Gastroesophageal sphincter (tissue), 4 donors: ENCODE data around the gene IGF2BP1. TPM values are rescaled to one million over a fixed set of nuclear protein-coding genes. Genes with fewer than 3 reads are reported as not detected.

Experiments
- ATAC-seq: fragments of 150-250 bp; one replicate; pipeline ENCODE4 v1.9.1; 2016; ENCODE audit warnings: mild to moderate bottlenecking, moderate library complexity
- H3K27ac ChIP-seq, 4 donors: fragments of 200-600 bp; sonication (generic) in 3 of 4; 1 replicate in 3 of 4; 2 replicates in 1 of 4; pipeline ENCODE4 v1.5.1; 2016 to 2019
- H3K27me3 ChIP-seq: fragments of 200-600 bp; sonication (generic); one replicate; pipeline ENCODE4 v1.5.1; 2019
- H3K36me3 ChIP-seq, 2 donors: fragments of 200-600 bp; sonication (generic); one replicate each; pipeline ENCODE4 v1.5.1; 2019; ENCODE audit warnings: control low read depth in 1 of 2
- H3K4me1 ChIP-seq, 3 donors: fragments of 200-600 bp; sonication (generic); 1 replicate in 2 of 3; 2 replicates in 1 of 3; pipeline ENCODE4 v1.5.1; 2016 to 2019; ENCODE audit warnings: control low read depth in 2 of 3
- H3K4me3 ChIP-seq, 2 donors: fragments of 200-600 bp; sonication (generic); one replicate each; pipeline ENCODE4 v1.5.1; 2019; ENCODE audit warnings: mild to moderate bottlenecking in 1 of 2, moderate library complexity in 1 of 2
- H3K9me3 ChIP-seq, 3 donors: fragments of 200-600 bp; sonication (generic); one replicate each; pipeline ENCODE4 v1.5.1; 2017 to 2019; ENCODE audit warnings: control low read depth in 2 of 3
- EP300 ChIP-seq: sonication (generic); formaldehyde crosslinking; IDR thresholded peaks from one replicate; pipeline ENCODE4 v1.6.1; 2017; ENCODE audit warnings: antibody characterized with exemption, mild to moderate bottlenecking
- POLR2A ChIP-seq, 2 donors: fragments of 450-650 bp; IDR thresholded peaks; one replicate each; pipeline ENCODE4 v1.6.1; 2017; ENCODE audit warnings: antibody characterized with exemption in 2 of 2, mild to moderate bottlenecking in 2 of 2, moderate library complexity in 1 of 2
- POLR2AphosphoS5 ChIP-seq: sonication (generic); formaldehyde crosslinking; IDR thresholded peaks from one replicate; pipeline ENCODE4 v1.6.1; 2017; ENCODE audit warnings: antibody characterized with exemption
- WGBS, 2 donors: methylation state at CpG; one replicate each; pipeline ENCODE4 v1.1.5; 2018; ENCODE audit warnings: low coverage in 1 of 2; 5-methylcytosine and 5-hydroxymethylcytosine counted together
- total RNA-seq, 4 donors: library from RNA; depleted of rRNA; stranded (reverse); fragments of >200 nt; gene quantifications; one replicate each; pipeline ENCODE4 v1.1.0, GENCODE V29; 2016
- TF ChIP-seq, protein P1 (sequence below), 4 experiments: fragments of 200-600 bp in 2 of 4; fragments of 450-650 bp in 2 of 4; sonication (generic) in 1 of 4; IDR thresholded peaks; one replicate each; pipeline ENCODE4 v1.5.1; 2017 to 2019; ENCODE audit warnings: antibody characterized with exemption in 4 of 4, mild to moderate bottlenecking in 2 of 4, moderate library complexity in 2 of 4

The IGF2BP1 gene
- total RNA-seq, 4 donors from 2014 or later = 0.04 TPM; not detected in 3

GRCh38 chr17:49015179-49015923 lies 18.2 kb downstream of the IGF2BP1 start:
- Histone ChIP-seq H3K27ac (no peak overlapping the region), H3K4me3 (no peak overlapping the region), H3K27me3 (peaks cover 96% of the 10 kb centered on the region), H3K9me3 (no peaks in the 10 kb centered on the region), H3K4me1 (peaks cover 0 to 22% (median 0%) of the 10 kb centered on the region in 3 donors), H3K36me3 (no peaks in the 10 kb centered on the region)
- TF ChIP-seq POLR2AphosphoS5 = no peak
- TF ChIP-seq, protein P1, sequence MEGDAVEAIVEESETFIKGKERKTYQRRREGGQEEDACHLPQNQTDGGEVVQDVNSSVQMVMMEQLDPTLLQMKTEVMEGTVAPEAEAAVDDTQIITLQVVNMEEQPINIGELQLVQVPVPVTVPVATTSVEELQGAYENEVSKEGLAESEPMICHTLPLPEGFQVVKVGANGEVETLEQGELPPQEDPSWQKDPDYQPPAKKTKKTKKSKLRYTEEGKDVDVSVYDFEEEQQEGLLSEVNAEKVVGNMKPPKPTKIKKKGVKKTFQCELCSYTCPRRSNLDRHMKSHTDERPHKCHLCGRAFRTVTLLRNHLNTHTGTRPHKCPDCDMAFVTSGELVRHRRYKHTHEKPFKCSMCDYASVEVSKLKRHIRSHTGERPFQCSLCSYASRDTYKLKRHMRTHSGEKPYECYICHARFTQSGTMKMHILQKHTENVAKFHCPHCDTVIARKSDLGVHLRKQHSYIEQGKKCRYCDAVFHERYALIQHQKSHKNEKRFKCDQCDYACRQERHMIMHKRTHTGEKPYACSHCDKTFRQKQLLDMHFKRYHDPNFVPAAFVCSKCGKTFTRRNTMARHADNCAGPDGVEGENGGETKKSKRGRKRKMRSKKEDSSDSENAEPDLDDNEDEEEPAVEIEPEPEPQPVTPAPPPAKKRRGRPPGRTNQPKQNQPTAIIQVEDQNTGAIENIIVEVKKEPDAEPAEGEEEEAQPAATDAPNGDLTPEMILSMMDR (IDR thresholded peaks at IDR 0.05) = no peak
- no peak for TF ChIP-seq POLR2A (IDR thresholded peaks at IDR 0.05)
- TF ChIP-seq EP300 = no peak
- WGBS, 2 donors = 64 to 71% methylated on average over 3 to 4 of the region's 22 CpGs
- no peak for ATAC-seq

GRCh38 chr17:49015924-49016774 lies 19.0 kb downstream of the IGF2BP1 start:
- Histone ChIP-seq H3K4me1 (peaks cover 0 to 22% (median 0%) of the 10 kb centered on the region in 3 donors), H3K27me3 (peaks cover 95% of the 10 kb centered on the region), H3K36me3 (no peaks in the 10 kb centered on the region), H3K9me3 (no peaks in the 10 kb centered on the region), H3K27ac (no peak overlapping the region), H3K4me3 (no peak overlapping the region)
- 38 to 39% methylated on average over 10 to 11 of the region's 11 CpGs for WGBS, 2 donors
- TF ChIP-seq POLR2AphosphoS5 (no peak), EP300 (no peak), POLR2A (IDR thresholded peaks at IDR 0.05) (no peak)
- TF ChIP-seq, protein P1 (IDR thresholded peaks at IDR 0.05) = no peak
- ATAC-seq = no peak

GRCh38 chr17:49016775-49017463 lies 19.7 kb downstream of the IGF2BP1 start:
- Histone ChIP-seq H3K4me3 (no peak overlapping the region), H3K4me1 (peaks cover 0 to 22% (median 0%) of the 10 kb centered on the region in 3 donors), H3K9me3 (no peaks in the 10 kb centered on the region), H3K27ac (no peak overlapping the region), H3K27me3 (peaks cover 95% of the 10 kb centered on the region), H3K36me3 (no peaks in the 10 kb centered on the region)
- ATAC-seq = no peak
- WGBS, 2 donors = 18 to 42% methylated on average over 1 to 3 of the region's 16 CpGs
- TF ChIP-seq POLR2A (IDR thresholded peaks at IDR 0.05) (no peak), EP300 (no peak)

DNA sequence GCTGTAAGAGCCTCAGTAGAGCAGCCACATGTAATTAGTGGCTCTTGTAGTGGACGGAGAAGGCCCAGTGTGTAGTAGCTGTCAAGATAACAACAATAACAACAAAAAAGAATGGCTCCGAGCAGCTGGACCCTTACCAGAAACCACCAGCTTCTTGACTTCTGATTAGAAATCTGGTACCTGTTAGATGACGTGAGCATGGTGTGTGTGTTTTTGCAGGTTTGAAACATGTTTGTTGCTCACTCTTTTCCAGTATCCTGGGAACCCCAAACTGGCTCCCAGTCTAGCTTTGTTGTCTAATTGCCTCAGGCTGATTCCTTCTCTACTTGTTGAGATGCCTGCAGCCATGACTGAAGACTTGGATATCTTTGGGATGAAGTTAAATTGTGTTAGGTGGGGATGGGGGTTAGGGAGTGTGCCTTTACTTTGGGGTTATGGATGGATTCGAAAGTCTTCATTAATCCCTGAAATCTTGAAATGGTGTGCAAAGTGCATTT lies 21.0 kb downstream of the IGF2BP1 start:
- 85 to 97% methylated on average over 4 of the region's 4 CpGs for WGBS, 2 donors
- ATAC-seq = no peak
- Histone ChIP-seq H3K27me3 (peaks cover 91% of the 10 kb centered on the region), H3K4me1 (peaks cover 0 to 22% (median 0%) of the 10 kb centered on the region in 3 donors), H3K4me3 (no peak overlapping the region), H3K9me3 (no peaks in the 10 kb centered on the region), H3K27ac (no peak overlapping the region), H3K36me3 (no peaks in the 10 kb centered on the region)
- TF ChIP-seq EP300 = no peak
- TF ChIP-seq POLR2AphosphoS5 = no peak
- TF ChIP-seq, protein P1 (IDR thresholded peaks at IDR 0.05) = no peak
- TF ChIP-seq POLR2A (IDR thresholded peaks at IDR 0.05) = no peak

DNA sequence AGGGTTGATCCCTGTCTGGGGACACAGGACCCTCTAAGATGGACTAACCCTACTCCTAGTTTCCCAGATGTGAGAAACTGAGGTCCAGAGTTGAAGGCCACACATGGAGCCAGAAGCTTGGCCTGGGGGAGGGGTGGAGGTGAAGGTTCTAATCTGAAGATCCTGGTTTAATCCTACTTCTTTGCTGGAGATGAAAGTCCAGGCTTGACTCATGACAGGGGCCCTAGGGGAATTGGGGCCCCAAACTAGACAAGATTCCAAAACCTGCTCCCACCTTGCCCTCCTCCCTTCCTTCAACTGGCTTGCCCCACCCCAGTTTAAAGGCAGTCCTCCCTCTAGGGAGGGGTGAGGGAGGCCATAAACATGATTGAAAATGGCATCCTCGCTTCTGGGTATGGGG lies 21.6 kb downstream of the IGF2BP1 start:
- 80 to 86% methylated on average over 1 of the region's 1 CpG for WGBS, 2 donors
- no peak for ATAC-seq
- Histone ChIP-seq H3K36me3 (no peaks in the 10 kb centered on the region), H3K4me3 (no peak overlapping the region), H3K27me3 (peaks cover 86% of the 10 kb centered on the region), H3K27ac (no peak overlapping the region), H3K9me3 (no peaks in the 10 kb centered on the region), H3K4me1 (peaks cover 0 to 16% (median 0%) of the 10 kb centered on the region in 3 donors)
- TF ChIP-seq POLR2AphosphoS5 (no peak), EP300 (no peak), POLR2A (IDR thresholded peaks at IDR 0.05) (no peak)
- TF ChIP-seq, protein P1 (IDR thresholded peaks at IDR 0.05) = no peak
